ENCODE measurements around the gene LYPLA2.

Gene LYPLA2
- total RNA-seq = 31.9 reads per million, percentile 58 among the genes with 10 or more reads in this experiment

GRCh38 chr1:23790696-23791515 is at the start of gene LYPLA2:
Gene LYPLA2 (plus strand): TSS chr1:23791145. CDS start chr1:23792683, 1,538 bp downstream.
- DNase-seq = peak; percentile 81

- DNase-seq = no peak
These were observed 49.3 kb upstream of the LYPLA2 start for GRCh38 chr1:23741609-23742008.

- peak; percentile 4 for DNase-seq
These were observed 48.2 kb upstream of the LYPLA2 start for GRCh38 chr1:23742670-23743286.

- DNase-seq = peak; percentile 68
These were observed 47.4 kb upstream of the LYPLA2 start, which contains the start of gene ELOA for GRCh38 chr1:23743287-23744152. Gene ELOA (plus strand): TSS chr1:23743471. CDS start chr1:23743504, 33 bp downstream.

- DNase-seq = no peak
These were observed 45.4 kb upstream of the LYPLA2 start for GRCh38 chr1:23745515-23745914.

DNA sequence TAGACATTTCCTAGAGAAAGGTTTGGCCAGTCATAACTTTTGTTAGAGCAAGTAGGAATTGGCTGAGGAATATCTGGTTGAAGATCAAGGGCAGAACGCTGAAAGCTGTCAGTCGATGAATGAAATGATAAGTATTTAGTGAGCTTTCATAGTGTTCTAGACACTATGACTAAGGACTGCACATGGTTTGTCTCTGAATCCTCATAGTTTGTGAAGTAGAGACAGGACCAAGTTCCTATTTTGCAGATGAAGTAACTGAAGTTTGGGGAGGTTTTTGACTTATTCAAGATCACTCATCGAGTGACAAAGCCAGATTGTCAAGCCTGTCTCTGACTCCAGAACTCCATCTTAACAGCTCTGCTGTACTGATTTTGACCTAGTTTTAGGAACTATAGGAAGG is 42.9 kb upstream of the LYPLA2 start:
- no peak for DNase-seq

GRCh38 chr1:23751050-23751814 is 39.7 kb upstream of the LYPLA2 start:
- peak; percentile 9 for DNase-seq

DNA sequence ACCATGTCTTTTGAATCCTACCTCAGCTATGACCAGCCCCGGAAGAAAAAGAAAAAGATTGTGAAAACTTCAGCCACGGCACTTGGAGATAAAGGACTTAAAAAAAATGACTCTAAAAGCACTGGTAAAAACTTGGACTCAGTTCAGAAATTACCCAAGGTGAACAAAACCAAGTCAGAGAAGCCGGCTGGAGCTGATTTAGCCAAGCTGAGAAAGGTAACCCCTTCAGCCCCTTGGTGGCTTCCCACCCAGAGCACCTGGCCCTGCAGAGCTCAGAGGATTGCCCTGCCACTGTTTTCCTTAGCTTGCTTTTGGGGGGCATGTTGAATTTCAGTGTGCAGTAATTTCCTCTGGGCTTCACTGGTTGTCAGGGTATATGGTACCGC is 39.1 kb upstream of the LYPLA2 start:
- no peak for DNase-seq

GRCh38 chr1:23752909-23753308 is 38.0 kb upstream of the LYPLA2 start:
- no peak for DNase-seq

GRCh38 chr1:23756676-23757075 is 34.3 kb upstream of the LYPLA2 start:
- no peak for DNase-seq

- no peak for DNase-seq
These were observed 33.1 kb upstream of the LYPLA2 start for GRCh38 chr1:23757812-23758211.

- no peak for DNase-seq
These were observed 31.7 kb upstream of the LYPLA2 start for GRCh38 chr1:23759277-23759676.

GRCh38 chr1:23763041-23763577 is 27.8 kb upstream of the LYPLA2 start:
- no peak for DNase-seq

DNA sequence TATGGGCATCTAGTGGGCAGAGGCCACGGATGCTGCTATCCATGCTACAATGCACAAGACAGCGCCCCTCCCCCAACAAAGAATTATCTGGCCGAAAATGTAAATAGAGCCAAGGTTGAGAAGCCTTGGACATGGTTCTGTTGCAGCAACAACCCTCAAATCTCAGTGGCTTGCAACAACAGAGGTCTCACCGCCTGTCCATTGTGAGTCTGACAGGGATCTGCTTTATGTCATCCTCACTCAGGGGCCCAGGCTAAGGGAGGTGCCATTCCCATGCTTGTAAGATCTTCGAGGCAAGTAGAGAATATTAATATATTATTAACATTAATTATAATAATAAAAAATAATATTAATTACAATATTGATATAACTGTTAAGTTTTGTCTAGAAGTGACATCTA is 22.2 kb upstream of the LYPLA2 start:
- DNase-seq = no peak

DNA sequence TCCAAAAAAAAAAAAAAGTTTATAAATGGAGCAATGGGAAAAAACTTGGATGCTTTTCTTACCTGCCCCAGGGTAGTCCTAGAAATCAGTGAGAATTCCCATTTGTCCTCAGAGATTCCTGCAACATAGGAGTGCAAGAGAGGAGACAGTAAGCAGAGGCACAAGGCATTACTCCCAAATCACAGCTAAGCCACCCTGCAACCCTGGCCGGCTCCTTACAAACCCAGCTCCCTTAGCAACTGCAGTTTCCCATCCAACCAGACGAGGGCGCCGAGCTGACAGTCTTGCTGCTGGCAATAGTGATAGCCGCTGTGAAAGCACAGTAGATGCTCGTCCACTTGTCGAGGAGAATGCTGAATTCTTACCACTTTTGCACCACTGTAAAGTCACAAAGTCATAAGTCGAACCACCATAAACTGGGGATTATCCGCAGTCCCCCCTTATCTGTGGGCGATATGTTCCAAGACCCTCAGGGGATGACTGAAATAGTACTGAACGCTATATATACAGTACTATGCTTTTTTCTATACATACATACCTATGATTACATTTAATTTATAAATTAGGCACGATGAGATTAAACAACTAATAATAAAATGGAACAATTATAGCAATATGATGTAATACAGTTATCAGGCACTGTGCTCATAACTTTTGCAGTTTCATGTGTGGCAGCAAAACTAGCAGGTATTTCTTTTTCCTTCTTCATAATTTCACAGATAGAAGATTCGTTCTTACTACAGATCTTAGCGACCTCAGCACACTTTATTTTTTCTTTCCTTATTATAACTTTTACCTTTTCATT is 18.7 kb upstream of the LYPLA2 start:
- peak; percentile 82 for DNase-seq

DNA sequence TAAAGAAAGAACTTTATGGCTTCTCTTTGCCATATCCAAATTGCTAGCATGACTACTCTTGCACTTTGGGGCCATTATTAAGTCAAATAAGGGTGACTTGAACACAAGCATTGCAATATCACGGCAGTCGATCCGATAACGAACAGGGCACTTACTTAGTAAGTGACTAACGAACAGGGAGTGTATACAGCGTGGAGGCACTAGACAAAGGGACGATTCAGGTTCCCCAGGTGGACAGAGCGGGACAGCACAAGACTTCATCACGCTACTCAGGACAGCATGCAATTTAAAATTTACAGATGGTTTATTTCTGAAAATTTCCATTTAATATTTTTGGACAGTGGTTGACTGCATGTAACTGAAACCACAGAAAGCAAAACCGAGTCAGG is 18.1 kb upstream of the LYPLA2 start:
- no peak for DNase-seq

DNA sequence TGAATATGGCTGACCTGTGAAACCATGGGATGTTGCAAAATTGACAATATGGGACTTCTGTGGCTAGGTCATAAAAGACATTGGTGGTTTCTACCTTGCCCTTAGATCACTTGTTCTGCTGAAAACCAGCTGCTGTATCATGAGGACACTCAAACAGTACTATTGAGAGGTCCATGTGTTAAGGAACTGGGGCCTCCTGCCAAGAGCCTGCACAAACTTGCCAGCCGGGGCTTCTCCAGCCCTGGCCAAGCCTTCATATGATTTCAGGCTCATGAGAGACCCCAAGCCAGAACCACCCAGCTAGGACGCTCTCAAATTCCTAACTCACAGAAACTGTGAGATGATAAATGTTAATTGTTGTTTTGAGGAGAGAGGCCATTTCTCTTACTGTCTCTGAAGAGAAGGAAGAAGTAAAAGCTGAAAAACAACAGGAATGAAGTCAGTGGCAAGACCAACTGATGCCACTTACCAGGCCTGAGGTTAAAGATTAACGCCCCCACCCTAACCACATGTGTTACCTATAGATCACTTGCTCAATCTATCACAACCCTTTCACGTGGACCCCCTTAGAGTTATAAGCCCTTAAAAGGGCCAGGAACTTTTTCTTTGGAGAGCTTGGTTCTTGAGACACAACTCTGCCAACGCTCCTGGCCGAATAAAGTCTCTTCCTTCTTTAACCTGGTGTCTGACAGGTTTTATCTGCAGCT is 16.6 kb upstream of the LYPLA2 start:
- no peak for DNase-seq

GRCh38 chr1:23776217-23776616 is 14.7 kb upstream of the LYPLA2 start:
- DNase-seq = no peak

- DNase-seq = peak; percentile 75
These were observed 12.7 kb upstream of the LYPLA2 start, which contains the start of gene PITHD1 for GRCh38 chr1:23777979-23778814. Gene PITHD1 (plus strand): TSS chr1:23778418. CDS start chr1:23778516, 98 bp downstream.

All from effector CD4-positive, alpha-beta T cell (primary cell).